ENCODE data around the gene ROBO2.

GRCh38 chr3:77169823-77170222, 129.9 kb downstream of the ROBO2 start:
- TF ChIP-seq, protein P1, sequence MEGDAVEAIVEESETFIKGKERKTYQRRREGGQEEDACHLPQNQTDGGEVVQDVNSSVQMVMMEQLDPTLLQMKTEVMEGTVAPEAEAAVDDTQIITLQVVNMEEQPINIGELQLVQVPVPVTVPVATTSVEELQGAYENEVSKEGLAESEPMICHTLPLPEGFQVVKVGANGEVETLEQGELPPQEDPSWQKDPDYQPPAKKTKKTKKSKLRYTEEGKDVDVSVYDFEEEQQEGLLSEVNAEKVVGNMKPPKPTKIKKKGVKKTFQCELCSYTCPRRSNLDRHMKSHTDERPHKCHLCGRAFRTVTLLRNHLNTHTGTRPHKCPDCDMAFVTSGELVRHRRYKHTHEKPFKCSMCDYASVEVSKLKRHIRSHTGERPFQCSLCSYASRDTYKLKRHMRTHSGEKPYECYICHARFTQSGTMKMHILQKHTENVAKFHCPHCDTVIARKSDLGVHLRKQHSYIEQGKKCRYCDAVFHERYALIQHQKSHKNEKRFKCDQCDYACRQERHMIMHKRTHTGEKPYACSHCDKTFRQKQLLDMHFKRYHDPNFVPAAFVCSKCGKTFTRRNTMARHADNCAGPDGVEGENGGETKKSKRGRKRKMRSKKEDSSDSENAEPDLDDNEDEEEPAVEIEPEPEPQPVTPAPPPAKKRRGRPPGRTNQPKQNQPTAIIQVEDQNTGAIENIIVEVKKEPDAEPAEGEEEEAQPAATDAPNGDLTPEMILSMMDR (tag by site-specific recombination; IDR thresholded peaks at IDR 0.05) = no peak
- TF ChIP-seq HOXD13 (CRISPR knock-in tag; IDR thresholded peaks at IDR 0.05; ENCODE audit: borderline replicate concordance) (no peak), ZNF561 (tag by site-specific recombination; IDR thresholded peaks at IDR 0.05; ENCODE audit: borderline replicate concordance) (no peak), ZNF777 (tag by site-specific recombination; IDR thresholded peaks at IDR 0.05; ENCODE audit: borderline replicate concordance) (no peak), REST (tag by site-specific recombination; IDR thresholded peaks at IDR 0.05) (no peak), ZNF580 (tag by site-specific recombination; IDR thresholded peaks at IDR 0.05) (no peak), KLF17 (tag by site-specific recombination; IDR thresholded peaks at IDR 0.05) (no peak), ZNF302 (tag by site-specific recombination; IDR thresholded peaks at IDR 0.05; ENCODE audit: low read depth) (no peak), BCL11A (tag by site-specific recombination; IDR thresholded peaks at IDR 0.05; ENCODE audit: low read depth) (no peak), YY1 (tag by site-specific recombination; IDR thresholded peaks at IDR 0.05) (no peak)
- TF ChIP-seq, protein P2, sequence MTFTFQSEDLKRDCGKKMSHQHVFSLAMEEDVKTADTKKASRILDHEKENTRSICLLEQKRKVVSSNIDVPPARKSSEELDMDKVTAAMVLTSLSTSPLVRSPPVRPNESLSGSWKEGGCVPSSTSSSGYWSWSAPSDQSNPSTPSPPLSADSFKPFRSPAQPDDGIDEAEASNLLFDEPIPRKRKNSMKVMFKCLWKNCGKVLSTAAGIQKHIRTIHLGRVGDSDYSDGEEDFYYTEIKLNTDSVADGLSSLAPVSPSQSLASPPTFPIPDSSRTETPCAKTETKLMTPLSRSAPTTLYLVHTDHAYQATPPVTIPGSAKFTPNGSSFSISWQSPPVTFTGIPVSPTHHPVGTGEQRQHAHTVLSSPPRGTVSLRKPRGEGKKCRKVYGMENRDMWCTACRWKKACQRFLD (tag by site-specific recombination; IDR thresholded peaks at IDR 0.05) = no peak

Data from HEK293 (cell line).